Vagina (tissue), 2 donors: ENCODE data around the gene TP53TG3E.
"Not testable (repeated sequence)": the region's sequence is repeated elsewhere in the genome, so short reads cannot be mapped to it uniquely, and the experiment has no call there.

ENCODE experiments used
- POLR2A ChIP-seq, 2 donors: fragments of 450-650 bp; IDR thresholded peaks; one replicate each; pipeline ENCODE4 v1.6.1; 2017; ENCODE audit warnings: antibody characterized with exemption in 2 of 2, mild to moderate bottlenecking in 2 of 2, moderate library complexity in 2 of 2
- POLR2AphosphoS5 ChIP-seq, 2 donors: sonication (generic); formaldehyde crosslinking; IDR thresholded peaks; one replicate each; pipeline ENCODE4 v1.9.0; 2017; ENCODE audit warnings: antibody characterized with exemption in 2 of 2, mild to moderate bottlenecking in 2 of 2, low read depth in 1 of 2; ENCODE audit not compliant: insufficient read depth in 1 of 2
- TF ChIP-seq, protein P1 (sequence below), 3 experiments: fragments of 450-650 bp in 2 of 3; fragments of 200-600 bp in 1 of 3; sonication (generic) in 1 of 3; IDR thresholded peaks; one replicate each; pipeline ENCODE4 v1.5.1; 2017 to 2019; ENCODE audit warnings: antibody characterized with exemption in 3 of 3, mild to moderate bottlenecking in 2 of 3, moderate library complexity in 2 of 3

DNA sequence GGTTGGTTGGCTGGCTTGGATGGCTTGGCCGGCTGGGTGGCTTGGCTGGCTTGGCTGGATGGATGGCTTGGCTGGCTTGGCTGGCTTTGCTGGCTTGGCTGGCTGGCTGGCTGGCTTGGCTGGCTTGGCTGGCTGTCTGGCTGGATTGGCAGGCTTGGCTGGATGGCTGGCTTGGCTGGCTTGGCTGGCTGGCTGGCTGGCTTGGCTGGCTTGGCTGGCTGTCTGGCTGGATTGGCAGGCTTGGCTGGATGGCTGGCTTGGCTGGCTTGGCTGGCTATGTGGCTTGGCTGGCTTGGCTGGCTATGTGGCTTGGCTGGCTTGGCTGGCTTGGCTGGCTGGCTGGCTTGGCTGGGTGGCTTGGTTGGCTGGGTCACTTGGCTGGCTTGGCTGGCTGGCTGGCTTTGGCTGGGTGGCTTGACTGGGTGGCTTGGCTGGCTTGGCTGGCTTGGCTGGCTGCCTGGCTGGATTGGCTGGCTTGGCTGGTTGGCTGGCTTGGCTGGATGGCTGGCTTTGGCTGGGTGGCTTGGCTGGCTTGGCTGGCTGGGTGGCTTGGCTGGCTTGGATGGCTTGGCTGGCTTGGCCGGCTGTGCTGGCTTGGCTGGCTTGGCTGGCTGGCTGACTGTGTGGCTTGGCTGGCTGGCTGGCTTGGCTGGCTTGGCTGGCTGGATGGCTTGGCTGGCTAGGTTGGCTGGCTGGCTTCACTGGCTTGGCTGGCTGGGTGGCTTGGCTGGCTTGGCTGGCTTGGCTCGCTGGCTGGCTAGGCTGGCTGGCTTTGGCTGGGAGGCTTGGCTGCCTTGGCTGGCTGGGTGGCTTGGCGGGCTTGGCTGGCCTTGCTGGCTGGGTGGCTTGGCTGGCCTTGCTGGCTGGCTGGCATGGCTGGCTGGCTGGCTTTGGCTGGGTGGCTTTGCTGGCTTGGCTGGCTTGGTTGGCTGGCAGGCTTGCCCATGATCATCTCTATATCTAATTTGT, 35.3 kb downstream of the TP53TG3E start:
- TF ChIP-seq POLR2AphosphoS5 (IDR thresholded peaks at IDR 0.05; ENCODE audit: insufficient read depth in 1 of 2, low read depth in 1 of 2); POLR2A (IDR thresholded peaks at IDR 0.05): not testable (repeated sequence)
- TF ChIP-seq, protein P1, sequence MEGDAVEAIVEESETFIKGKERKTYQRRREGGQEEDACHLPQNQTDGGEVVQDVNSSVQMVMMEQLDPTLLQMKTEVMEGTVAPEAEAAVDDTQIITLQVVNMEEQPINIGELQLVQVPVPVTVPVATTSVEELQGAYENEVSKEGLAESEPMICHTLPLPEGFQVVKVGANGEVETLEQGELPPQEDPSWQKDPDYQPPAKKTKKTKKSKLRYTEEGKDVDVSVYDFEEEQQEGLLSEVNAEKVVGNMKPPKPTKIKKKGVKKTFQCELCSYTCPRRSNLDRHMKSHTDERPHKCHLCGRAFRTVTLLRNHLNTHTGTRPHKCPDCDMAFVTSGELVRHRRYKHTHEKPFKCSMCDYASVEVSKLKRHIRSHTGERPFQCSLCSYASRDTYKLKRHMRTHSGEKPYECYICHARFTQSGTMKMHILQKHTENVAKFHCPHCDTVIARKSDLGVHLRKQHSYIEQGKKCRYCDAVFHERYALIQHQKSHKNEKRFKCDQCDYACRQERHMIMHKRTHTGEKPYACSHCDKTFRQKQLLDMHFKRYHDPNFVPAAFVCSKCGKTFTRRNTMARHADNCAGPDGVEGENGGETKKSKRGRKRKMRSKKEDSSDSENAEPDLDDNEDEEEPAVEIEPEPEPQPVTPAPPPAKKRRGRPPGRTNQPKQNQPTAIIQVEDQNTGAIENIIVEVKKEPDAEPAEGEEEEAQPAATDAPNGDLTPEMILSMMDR (IDR thresholded peaks at IDR 0.05) = not testable (repeated sequence)
